Measurements from ENCODE around the gene ORAI2.
"Not testable (repeated sequence)": the region's sequence is repeated elsewhere in the genome, so short reads cannot be mapped to it uniquely, and the experiment has no call there.

The ORAI2 gene

GRCh38 chr7:102469972-102470825 lies 36.8 kb downstream of the ORAI2 start:
- DNase-seq (ENCODE audit: low spot score) = no peak

GRCh38 chr7:102471791-102472125 lies 38.4 kb downstream of the ORAI2 start:
- no peak for DNase-seq (ENCODE audit: low spot score)

GRCh38 chr7:102472126-102473041 lies 39.0 kb downstream of the ORAI2 start:
- DNase-seq (ENCODE audit: low spot score) = no peak

DNA sequence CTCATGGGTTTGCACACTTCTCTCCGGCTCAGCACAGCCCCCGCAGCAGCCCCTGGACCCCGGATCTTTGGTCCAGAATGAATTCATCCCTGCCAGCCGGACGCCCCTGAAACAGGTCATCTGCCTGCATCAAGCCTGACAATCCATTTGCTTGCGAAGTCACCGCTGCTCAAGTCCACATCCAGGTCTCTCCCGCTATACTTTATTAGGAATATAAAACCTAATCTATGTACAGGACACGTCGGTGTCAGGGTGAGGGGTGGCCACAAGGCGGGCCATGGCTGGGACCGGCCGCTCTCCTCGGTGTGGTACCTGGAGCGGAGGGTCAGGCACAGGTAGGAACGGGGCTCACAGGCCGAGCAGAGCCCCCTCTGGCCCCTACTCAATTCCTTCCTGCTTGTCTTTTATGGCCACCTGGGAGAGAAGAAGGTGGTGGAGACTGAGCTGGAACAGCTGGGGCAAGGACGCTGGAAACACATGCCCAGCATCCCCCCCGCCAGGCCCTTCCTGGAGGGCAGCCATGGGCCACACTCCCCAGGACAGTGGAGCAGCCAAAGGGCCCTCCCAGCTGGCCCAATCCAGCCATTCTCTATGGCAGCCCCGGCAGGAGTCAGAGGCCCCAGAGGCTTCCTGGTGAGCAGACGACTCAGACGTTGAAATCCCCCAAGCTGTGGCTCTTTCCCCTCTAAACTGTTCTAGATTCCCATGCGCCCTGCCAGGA lies 40.1 kb downstream of the ORAI2 start:
- no peak for DNase-seq (ENCODE audit: low spot score)

GRCh38 chr7:102474116-102474515 lies 40.7 kb downstream of the ORAI2 start:
- not testable (repeated sequence) for DNase-seq (ENCODE audit: low spot score)

DNA sequence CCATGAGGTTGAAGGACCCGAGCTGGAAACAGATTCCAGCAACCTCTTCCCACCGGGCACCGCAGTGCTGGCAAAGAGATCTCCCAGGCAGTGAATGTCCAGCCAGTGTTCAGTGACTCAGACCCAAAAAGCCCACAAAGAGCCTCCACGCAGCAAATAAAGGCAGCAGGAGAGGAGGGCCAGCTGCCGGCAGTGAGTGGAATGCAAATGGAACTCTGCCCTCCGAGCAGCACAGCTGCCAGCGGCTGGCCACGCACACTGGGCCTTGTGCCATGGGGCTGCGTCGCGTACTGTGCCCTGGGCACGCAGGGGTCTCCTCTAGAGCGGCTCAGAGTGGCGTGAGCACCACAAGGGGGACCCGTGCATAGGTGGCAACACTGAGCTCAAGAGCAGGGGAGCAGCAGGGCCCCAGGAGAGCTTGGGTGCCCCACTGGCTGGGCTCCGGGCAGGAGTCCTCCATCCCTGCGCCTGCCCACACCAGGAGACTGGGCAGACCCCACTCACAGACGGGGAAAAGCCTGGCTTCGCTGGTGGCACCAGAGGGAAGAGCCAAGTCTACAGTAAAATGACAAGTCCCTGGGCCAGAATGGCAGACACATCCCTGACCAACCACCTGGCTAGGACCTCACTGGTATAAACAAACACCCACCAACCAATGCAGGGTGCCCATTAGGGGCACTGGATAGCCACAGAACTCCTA lies 41.5 kb downstream of the ORAI2 start:
- DNase-seq (ENCODE audit: low spot score) = not testable (repeated sequence)

GRCh38 chr7:102478314-102479208 lies 45.2 kb downstream of the ORAI2 start, which contains the start of gene POLR2J:
Gene POLR2J, minus strand, starts transcription at chr7:102478922. Its CDS starts 62 bp downstream, at chr7:102478860.
- not testable (repeated sequence) for DNase-seq (ENCODE audit: low spot score)

DNA sequence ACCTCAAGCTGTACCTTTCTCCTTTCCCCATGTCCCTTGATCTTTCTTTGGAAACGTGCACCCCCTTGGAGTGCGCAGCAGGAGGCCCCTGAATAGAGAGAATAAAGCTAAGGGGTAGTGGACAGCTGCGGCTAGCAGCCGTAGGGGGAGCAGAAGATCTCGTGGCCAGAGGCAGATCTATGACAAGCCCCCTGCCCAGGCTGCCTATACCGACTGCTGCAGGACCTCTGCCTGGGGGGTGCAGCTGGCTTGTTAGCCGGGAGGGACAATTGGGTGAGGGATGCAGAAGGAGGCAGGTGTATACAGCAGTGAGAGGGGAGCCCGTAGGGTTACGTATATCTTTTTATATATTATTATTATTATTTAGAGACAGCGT lies 45.8 kb downstream of the ORAI2 start:
- not testable (repeated sequence) for DNase-seq (ENCODE audit: low spot score)

- DNase-seq (ENCODE audit: low spot score) = not testable (repeated sequence)
Measured at GRCh38 chr7:102479982-102480637, 46.7 kb downstream of the ORAI2 start.

- DNase-seq (ENCODE audit: low spot score) = not testable (repeated sequence)
Measured at GRCh38 chr7:102481962-102482361, 48.6 kb downstream of the ORAI2 start.

DNA sequence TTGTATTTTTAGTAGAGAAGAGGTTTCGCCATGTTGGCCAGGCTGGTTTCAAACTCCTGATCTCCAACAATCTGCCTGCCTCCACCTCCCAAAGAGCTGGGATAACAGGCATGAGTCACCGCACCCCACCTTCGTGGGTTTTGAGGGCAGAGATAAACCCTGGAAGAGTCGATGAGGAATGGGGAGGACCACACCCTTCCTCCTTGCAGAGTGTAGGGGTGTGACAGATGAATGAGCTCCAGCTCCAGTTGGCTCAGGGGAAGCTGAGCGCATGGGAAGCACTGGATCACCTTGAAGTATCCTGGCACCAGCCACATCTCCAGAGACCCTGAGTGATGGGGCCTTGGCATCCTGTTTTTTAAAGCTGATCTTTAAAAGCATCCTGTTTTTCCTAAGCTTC lies 50.9 kb downstream of the ORAI2 start:
- DNase-seq (ENCODE audit: low spot score) = not testable (repeated sequence)

DNA sequence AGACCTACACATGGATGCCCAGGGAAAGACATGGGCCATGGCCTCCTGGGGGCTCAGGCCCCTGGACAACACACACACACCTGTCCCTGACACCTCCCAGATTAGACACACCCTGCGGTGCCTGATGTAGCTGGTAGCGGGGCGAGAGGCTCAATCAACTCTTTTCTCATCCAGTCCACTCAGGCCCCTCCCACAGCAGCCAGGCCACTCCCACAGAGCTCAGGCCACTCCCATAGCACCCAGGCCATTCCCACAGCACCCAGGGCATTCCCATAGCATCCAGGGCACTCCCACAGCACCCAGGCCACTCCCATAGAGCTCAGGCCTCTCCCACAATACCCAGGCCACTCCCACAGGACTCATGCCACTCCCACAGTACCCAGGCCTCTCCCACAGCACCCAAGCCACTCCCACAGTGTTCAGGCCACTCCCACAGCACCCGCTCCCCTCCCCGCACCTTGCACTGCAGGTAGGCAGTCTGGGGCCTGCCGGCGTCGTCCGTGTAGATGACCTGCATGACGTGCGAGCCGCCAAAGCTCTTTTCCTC lies 57.2 kb downstream of the ORAI2 start:
- not testable (repeated sequence) for DNase-seq (ENCODE audit: low spot score)

DNA sequence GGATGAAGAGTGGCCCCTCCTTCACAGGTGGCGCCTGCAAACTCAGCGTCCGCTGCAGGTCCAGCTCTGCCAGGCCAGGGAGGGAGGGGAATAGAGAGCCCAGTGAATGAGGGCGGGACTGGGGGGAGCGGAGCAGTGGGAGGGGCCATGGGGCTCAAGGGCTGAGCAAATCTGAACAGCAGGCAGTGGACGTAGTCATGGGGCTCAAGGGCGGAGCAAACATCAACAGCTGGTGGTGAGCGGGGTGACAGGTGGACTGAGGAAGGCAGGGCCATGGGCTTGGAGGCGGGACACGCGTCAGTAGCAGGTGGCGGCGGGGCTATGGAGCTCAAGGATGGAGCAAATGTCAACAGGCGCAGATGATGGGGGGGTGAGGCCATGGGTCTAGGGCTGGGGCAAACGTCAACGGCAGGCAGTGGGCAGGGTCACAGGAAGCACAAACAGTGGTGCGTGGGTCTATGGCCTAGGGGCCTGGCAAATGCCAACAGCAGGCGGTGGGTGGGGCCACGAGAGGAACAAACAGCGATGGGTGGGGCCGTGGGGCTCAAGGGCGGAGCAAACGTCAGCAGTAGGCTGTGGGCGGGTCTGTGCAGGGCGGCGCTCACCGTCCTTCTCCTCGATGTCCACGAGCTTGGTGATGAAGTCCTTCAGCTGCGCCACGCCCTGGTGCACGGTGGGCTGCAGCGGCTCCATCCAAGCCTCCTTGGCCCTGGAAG lies 60.0 kb downstream of the ORAI2 start:
- DNase-seq (ENCODE audit: low spot score) = not testable (repeated sequence)

DNA sequence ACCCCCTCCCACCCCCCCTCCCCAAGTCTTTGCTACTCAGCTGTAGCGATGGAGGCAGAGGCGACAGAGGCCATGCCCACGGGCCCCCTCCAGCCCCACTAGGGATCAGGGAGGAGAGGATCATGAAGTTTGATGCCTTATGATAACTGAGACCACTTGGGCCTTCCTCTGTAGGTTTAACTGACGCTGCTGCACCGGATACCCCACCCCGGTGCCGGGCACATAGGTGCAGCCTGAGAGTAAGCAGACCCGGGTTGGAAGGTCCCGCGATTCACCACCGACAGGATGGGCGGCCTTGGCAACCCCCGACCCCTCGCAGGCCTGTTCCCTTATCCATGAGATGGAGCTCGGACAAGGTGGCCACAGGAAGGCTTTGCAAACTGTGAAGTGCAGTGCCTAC lies 60.7 kb downstream of the ORAI2 start:
- DNase-seq (ENCODE audit: low spot score) = not testable (repeated sequence)

GRCh38 chr7:102494473-102495149 lies 61.2 kb downstream of the ORAI2 start:
- not testable (repeated sequence) for DNase-seq (ENCODE audit: low spot score)

GRCh38 chr7:102496861-102497260 lies 63.5 kb downstream of the ORAI2 start:
- DNase-seq (ENCODE audit: low spot score) = not testable (repeated sequence)

- not testable (repeated sequence) for DNase-seq (ENCODE audit: low spot score)
Measured at GRCh38 chr7:102497308-102497707, 63.9 kb downstream of the ORAI2 start.

DNA sequence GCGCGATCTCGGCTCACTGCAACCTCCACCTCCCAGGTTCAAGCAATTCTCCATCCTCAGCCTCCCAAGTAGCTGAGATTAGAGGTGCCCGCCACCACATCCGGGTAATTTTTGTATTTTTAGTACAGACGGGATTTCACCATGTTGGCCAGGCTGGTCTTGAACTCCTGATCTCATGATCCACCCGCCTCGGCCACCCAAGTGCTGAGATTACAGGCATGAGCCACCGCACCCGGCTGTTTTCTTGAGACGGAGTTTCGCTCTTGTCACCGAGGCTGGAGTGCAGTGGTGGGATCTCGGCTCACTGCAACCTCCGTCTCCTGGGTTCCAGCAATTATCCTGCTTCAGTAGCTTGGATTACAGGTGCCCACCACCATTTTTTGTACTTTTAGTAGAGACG lies 64.9 kb downstream of the ORAI2 start:
- not testable (repeated sequence) for DNase-seq (ENCODE audit: low spot score)
